ENCODE results near the gene ATP8A1.

The ATP8A1 gene

GRCh38 chr4:42519803-42520417, 137.0 kb downstream of the ATP8A1 start:
- POLR2A ChIA-PET: no interaction called here
- no peak for DNase-seq (ENCODE audit: low read depth, low spot score)
- H3K4me3 ChIP-seq (ENCODE audit: low read depth, low read length): no peak overlapping the region
- TF ChIP-seq CTCF (IDR thresholded peaks at IDR 0.05; ENCODE audit: insufficient read depth, low read length, missing control alignments): peak; percentile 32
- CTCF ChIA-PET: interaction anchor here (1.0 to 7.3 kb wide), 14 partner anchors 10 to 1237 kb away, joined by 3 to 82 read pairs (median 4); no protein-coding TSS in a partner anchor

- no peak for TF ChIP-seq CTCF (IDR thresholded peaks at IDR 0.05; ENCODE audit: insufficient read depth, low read length, missing control alignments)
- no peak for DNase-seq (ENCODE audit: low read depth, low spot score)
- POLR2A ChIA-PET: no interaction called here
- no peak overlapping the region for H3K4me3 ChIP-seq (ENCODE audit: low read depth, low read length)
- CTCF ChIA-PET: interaction anchor here (6.4 to 7.3 kb wide), 2 partner anchors 143 to 233 kb away, joined by 70 to 82 read pairs; no protein-coding TSS in a partner anchor
Observed at GRCh38 chr4:42515156-42515884, 141.6 kb downstream of the ATP8A1 start.

GRCh38 chr4:42513748-42514492, 143.0 kb downstream of the ATP8A1 start:
- H3K4me3 ChIP-seq (ENCODE audit: low read depth, low read length): no peak overlapping the region
- CTCF ChIA-PET: interaction anchor here (1.2 kb wide), 2 partner anchors 10 to 143 kb away, joined by 3 to 5 read pairs; no protein-coding TSS in a partner anchor
- POLR2A ChIA-PET: no interaction called here
- no peak for DNase-seq (ENCODE audit: low read depth, low spot score)
- TF ChIP-seq CTCF (IDR thresholded peaks at IDR 0.05; ENCODE audit: insufficient read depth, low read length, missing control alignments): no peak

GRCh38 chr4:42512226-42512625, 144.7 kb downstream of the ATP8A1 start:
- DNase-seq (ENCODE audit: low read depth, low spot score): no peak
- H3K4me3 ChIP-seq (ENCODE audit: low read depth, low read length): no peak overlapping the region
- ChIA-PET CTCF (no interaction called here), POLR2A (no interaction called here)
- TF ChIP-seq CTCF (IDR thresholded peaks at IDR 0.05; ENCODE audit: insufficient read depth, low read length, missing control alignments): no peak

GRCh38 chr4:42510225-42510624, 146.7 kb downstream of the ATP8A1 start:
- no peak for DNase-seq (ENCODE audit: low read depth, low spot score)
- ChIA-PET POLR2A (no interaction called here), CTCF (interaction anchor here (1.0 to 2.4 kb wide), 3 partner anchors 9 to 229 kb away, joined by 3 to 13 read pairs (median 4); no protein-coding TSS in a partner anchor)
- H3K4me3 ChIP-seq (ENCODE audit: low read depth, low read length): no peak overlapping the region
- no peak for TF ChIP-seq CTCF (IDR thresholded peaks at IDR 0.05; ENCODE audit: insufficient read depth, low read length, missing control alignments)
